ENCODE results near the gene ANKS1B.

DNA sequence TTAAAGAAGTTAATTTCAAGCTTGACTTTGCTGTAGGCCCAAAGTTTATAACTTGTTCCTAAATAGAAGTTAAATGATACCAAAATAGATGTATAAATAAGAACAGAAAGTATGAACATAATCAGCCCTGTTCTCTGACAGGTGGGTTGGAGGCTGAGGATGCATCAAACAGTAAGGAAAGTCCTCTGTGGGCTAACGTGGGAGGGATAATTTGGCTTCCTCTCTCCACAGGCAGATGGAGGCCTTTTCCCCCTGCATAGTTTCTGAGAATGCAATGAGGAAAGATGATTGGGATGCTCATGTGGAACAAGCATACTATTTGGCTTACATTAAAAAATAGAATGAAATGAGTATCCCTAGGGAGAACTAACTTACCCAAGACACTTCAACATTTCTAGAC lies 280.7 kb downstream of the ANKS1B start:
- TF ChIP-seq, protein P1, sequence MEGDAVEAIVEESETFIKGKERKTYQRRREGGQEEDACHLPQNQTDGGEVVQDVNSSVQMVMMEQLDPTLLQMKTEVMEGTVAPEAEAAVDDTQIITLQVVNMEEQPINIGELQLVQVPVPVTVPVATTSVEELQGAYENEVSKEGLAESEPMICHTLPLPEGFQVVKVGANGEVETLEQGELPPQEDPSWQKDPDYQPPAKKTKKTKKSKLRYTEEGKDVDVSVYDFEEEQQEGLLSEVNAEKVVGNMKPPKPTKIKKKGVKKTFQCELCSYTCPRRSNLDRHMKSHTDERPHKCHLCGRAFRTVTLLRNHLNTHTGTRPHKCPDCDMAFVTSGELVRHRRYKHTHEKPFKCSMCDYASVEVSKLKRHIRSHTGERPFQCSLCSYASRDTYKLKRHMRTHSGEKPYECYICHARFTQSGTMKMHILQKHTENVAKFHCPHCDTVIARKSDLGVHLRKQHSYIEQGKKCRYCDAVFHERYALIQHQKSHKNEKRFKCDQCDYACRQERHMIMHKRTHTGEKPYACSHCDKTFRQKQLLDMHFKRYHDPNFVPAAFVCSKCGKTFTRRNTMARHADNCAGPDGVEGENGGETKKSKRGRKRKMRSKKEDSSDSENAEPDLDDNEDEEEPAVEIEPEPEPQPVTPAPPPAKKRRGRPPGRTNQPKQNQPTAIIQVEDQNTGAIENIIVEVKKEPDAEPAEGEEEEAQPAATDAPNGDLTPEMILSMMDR (IDR thresholded peaks at IDR 0.05): no peak
- no peak for TF ChIP-seq POLR2A (IDR thresholded peaks at IDR 0.05)

All from Peyer's patch (tissue), 4 donors.